HG02759 (cell line): ENCODE results near the gene NEK7.
"Not testable (repeated sequence)": the region's sequence is repeated elsewhere in the genome, so short reads cannot be mapped to it uniquely, and the experiment has no call there.

Experiments
- ATAC-seq: cut with Tn5 transposase; IDR thresholded peaks from one replicate; pipeline ENCODE4 v1.9.1; 2021; ENCODE audit warnings: mild to moderate bottlenecking, moderate library complexity; ENCODE audit not compliant: unreplicated experiment

The NEK7 gene

DNA sequence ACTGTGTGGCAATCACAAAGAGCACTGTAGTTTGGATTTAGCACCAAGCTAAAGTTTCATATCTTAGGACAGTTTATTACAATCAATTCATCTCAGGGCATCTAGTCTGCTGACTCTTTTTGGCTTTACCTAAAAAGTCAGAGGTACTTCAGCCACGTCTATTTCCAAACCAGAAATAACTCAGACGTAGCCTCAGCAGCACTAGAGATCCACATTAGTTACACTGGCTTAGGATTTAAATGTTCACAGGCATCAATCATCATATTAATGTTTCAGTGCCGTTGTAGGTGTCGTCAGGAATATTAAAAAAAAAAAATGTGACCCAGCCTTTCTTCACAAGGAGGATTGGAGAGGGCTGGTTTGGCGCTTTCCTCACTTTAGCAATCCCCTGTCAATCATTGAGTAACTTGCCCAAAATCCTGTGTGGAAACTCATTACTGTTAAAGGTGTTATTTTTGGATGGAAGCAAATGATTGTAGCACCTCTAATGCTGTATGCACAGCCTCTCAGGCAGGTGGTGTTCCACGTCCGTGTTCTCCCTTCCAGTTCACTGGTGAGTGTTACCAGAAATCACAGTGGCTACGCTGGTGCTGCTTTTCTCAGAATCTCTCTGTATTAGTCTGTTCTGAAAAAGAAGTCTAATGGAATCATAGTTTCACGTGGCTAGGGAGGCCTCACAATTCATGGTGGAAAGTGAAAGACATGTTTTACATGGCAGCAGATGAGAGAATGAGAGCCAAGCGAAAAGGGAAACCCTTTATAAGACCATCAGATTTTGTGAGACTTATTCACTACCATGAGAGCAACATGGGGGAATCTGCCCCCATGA lies 45.4 kb downstream of the NEK7 start:
- peak; percentile 51 for ATAC-seq

DNA sequence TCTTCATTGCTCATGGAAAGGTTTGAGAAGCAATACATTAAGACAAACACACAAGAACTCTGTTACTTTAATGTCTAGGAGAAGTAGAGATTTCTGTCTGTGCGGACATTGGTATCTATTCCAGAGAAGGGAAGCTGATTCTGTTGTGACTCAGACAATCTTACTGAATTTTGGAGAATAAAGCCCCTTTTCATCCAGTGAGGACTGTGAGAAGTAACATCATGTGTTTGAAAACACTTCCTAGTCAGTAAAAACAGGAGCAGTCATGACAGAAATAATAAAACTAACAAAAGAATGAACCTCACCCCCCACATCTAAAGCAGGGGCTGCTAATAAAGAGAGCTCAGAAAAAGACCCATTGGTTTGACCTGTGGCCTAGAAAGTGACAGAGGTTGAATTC lies 46.6 kb downstream of the NEK7 start:
- no peak for ATAC-seq

DNA sequence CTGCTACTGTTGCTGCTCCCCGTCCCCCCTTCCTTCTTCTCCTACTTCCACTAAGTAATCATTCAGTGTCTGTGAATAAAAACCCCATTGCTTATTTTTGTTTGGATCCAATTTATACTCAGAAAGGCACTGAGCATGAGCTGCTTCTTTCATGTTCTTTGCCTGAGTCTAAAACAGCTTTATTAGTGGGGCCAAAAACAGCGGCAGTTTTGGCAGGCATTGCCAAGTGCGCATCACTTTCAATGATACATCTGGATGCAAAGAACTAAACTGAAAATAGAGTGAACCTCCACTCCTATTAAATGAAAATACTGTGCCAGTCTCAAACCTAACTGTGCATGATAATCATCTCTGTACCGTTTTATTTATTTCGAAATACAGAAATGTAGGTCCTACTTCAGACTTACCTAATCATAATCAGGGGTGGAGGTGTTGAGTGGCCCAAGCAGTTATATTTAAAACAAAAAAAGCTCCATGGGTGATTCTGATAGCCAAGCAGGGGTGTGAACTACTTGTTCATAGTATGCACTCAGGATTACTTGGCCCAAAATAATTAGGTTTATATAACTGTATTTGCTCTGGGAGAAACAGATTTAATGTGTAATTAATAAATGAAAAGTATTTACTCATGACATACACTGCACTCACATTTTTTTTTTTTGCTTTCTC lies 48.4 kb downstream of the NEK7 start:
- ATAC-seq: no peak

DNA sequence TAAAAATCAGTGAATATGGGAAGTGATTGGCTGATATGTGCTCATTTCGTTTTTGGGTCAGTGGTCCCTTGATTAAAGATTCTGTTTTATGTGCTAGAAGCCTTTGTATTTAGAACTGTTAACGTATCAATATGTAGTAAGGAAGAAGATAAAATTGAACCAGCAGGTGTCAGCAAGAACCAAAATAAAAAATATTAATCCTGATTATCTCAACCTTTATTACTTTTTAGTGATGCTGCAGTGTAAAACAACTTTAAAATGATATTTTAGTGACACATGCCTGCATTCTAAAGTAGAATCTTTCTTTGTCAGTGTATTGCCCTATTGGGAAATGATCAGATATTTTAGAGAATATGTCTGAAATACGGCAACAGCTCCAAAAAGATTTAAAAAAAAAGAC lies 49.5 kb downstream of the NEK7 start:
- no peak for ATAC-seq

DNA sequence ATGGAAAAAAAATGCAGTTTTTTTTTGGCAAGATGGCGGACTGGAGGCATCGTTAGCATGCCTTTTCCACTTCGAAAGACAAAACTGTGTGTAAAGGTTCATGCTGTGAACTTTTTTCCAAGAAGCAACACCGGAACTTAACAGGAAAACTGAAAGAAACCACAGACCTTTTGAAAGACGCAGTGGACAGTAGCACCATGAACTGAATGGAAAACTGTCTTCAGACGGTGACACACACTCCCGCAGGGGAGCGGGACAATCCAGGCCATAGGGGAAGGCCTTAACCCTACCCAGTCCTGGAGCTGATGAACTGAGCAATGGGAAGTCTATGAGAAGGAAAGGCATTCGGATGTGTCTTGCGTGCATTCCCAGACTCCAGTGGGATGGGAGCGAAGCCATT lies 54.9 kb downstream of the NEK7 start:
- ATAC-seq: no peak

DNA sequence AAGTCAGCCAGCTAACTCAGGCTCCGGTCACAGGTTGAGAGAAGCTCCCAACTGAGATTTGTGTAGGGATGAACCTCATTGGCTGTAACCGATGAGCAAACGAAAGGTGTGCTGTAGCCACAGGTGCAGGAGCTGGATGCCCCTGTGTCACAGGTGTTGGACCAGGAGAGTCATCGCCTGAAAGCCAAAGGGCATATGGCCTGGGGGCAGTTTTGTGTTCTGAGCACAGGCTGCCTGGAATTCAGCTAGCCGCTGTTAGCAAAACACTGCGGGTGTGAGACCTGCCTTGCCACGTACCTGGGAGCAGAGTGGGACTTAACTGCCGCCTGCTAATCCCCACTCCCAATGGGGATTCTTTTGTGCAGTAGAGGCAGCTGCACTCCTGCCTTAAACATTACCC lies 55.3 kb downstream of the NEK7 start:
- no peak for ATAC-seq

DNA sequence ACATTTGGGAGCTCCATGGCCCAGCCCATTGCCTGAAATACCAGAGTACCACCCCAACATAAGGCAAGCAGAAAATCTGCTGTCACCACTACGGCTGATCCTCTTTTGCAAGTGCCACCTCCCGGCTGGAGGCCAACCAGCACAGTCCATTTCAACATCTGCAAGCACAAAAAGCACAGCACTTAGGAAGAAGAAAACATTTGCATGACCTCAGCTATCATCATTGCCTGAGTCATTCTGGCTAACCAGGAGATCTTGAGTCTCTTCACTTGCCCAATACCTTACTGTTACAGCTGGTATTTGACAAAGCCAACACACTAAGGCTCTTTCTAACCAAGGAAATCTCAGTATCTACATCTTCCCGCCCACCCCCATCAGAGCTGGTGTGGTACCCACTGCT lies 55.9 kb downstream of the NEK7 start:
- ATAC-seq: no peak

DNA sequence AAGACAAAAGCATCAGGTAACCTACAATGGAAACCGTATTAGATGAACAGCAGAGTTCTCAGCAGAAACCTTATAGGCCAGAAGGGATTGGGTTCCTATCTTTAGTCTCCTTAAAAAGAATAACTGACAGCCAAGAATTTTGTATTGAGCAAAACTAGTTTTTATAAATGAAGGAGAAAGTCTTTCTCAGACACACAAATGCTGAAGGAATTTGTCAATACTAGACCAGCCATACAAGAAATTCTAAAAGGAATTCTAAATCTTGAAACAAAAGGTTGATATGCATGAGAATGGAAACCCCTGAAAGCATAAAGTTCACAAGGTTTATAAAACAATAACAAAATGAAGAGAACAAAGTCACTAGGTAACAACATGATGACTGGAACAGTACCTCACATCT lies 58.1 kb downstream of the NEK7 start:
- ATAC-seq: no peak

DNA sequence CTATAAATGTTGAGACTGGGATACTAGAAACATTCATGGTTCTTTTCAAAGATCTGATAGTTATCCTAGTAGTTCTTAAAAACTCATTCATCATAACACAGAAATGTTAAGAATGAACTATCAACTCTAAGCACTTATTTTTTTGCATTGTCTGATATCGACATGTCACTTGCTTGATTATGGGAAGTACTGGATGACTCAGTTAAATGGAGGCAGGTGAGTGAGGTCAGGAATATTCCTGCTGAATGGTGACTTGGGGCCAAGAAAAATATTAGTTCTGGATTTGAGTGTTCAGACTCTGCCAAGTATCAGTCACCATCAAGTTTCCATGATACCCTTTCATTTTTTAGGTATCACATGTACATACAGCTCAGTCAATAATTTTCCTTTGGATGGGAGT lies 63.6 kb downstream of the NEK7 start:
- ATAC-seq: no peak

DNA sequence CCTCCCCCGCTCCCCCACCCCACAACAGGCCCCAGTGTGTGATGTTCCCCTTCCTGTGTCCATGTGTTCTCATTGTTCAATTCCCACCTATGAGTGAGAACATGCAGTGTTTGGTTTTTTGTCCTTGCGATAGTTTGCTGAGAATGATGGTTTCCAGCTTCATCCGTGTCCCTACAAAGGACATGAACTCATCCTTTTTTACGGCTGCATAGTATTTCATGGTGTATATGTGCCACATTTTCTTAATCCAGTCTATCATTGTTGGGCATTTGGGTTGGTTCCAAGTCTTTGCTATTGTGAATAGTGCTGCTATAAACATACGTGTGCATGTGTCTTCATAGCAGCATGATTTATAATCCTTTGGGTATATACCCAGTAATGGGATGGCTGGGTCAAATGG lies 70.2 kb downstream of the NEK7 start:
- ATAC-seq: not testable (repeated sequence)

DNA sequence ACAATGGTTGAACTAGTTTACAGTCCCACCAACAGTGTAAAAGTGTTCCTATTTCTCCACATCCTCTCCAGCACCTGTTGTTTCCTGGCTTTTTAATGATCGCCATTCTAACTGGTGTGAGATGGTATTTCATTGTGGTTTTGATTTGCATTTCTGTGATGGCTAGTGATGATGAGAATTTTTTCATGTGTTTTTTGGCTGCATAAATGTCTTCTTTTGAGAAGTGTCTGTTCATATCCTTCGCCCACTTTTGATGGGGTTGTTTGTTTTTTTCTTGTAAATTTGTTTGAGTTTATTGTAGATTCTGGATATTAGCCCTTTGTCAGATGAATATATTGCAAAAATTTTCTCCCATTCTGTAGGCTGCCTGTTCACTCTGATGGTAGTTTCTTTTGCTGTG lies 70.7 kb downstream of the NEK7 start:
- not testable (repeated sequence) for ATAC-seq

DNA sequence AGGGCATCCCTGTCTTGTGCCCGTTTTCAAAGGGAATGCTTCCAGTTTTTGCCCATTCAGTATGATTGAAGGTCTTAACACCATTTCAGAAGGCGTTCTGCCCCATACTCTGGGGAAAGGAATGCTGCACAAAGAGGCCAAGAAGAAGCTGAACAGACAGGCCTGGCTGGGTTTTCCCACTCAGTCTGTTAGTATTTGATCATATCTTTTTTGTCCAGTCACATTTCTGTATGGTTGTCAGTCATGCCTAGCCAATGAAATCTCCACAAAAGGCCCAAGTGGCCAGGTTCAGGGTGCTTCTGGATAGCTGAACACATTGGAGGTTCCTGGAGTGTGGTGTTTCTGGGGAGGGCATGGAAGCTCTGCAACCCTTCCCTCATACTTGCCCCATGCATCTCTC lies 72.1 kb downstream of the NEK7 start:
- ATAC-seq: no peak

DNA sequence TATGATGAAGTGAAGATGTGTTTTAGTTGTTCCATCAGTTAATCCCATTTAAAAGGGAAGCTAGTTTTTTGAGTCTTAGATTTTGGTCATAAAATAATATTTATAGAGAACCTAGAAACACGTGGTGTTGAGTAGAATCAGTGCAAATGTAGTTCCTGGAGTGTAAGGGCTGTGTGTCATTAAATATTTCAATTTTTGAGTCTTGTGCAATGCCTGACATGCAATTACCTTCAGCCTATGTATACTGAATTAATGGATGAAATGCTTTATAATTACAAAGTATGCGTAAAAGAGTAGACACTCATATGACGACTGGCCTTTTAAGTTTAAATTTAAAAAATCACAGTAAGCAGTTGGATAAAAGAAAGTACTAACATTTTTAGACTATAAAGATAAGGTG lies 75.0 kb downstream of the NEK7 start:
- no peak for ATAC-seq

DNA sequence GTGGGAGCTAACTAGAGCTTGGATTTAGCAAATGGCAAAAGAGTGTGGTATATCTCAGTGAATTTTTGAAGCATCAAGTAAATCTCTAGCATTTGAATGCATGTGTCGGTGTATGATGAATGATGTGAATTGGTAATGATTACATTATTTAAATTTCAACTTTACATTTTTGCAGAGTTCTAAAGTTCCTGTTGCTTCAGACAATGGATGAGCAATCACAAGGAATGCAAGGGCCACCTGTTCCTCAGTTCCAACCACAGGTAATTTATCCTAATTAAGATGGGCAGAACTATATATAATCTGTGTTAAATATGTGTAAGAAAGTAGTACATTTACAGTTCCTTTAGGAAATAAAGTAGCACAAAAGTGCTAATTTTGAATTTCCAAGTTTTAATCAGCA lies 75.6 kb downstream of the NEK7 start:
- no peak for ATAC-seq

DNA sequence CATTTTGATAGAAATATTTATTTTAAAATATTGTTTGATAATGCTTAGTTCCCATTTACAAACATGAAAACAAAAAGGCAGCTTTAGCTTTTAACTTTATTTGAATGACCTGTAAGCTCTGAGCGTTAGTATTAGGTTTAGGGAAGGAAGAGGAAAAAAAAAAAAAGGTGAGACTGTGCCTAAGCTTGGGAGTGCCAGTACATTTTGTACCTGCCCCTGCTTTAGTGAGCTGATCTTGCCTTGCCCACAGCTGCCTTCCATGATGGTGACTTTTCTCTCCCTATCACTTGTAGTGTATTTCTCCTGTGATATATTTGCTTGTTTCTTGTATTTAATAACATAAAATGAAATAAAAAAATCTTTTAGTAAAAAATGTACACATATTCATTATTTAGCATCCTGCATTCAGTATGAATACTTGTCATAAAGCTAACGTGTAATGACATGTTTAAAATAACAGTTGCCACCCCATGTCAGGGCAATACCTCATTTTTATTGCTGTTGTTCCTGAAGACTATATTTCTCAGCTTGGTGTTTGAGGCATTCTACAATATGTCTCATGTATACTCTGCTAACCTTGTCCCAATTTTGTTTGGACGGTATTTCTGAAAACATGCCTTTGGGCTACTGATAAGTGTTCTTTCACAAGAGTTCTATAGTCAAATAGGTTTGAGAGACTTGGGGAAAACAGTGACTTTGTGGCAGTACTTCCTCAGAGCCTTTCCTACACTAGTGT lies 76.3 kb downstream of the NEK7 start:
- ATAC-seq: no peak

DNA sequence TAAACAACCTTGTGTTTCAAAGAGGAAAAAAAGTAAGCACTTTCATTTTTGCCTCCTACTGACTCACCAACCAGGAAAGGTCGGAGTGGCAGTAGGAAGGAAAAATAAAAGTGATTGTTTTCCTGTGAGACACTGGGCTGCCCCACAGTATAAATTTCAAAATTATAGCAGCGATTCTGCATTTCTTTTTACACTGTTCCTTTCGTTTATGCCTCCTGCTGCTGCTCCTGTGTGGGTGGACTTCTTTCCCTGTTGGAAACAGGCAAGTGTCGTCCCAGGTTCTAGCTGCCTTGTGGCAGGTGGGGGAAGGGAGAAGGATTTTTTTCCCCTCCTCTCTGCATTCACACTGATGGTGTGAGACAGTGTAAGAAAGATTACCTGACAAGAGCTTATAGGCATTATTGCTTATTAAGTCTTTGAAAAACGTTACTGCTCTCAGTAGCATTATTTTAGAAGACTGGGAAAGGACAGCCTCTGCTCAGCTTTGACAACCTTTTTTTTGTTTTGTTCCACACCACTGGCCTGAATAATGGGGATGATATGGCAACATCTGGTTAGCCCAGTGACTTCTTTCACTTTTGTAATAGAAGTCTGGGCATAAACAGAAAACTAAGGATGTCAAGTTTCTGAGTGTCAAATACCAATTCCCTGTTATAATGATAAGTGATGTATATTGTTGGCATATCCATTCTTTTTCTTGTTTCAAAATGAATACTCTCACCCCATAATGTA lies 77.9 kb downstream of the NEK7 start:
- ATAC-seq: no peak

DNA sequence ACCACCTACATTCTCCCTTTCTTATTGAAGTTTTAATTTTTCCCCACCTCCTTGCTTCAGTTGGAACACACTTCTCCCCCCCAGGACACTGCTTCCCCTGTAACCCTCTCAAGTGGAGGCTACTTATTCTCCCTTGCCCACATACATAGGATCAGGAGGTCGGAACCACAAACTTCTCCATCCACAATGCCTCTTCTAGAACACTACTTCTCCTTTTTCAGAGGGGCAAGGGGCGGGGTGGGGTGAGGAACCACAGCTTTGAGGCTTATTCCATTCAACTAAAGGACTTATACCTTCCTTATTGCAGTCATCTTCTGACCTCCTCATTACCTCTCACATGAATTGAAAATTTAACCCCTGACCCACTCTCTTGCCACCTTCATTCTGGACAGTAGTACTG lies 81.3 kb downstream of the NEK7 start:
- ATAC-seq: no peak

DNA sequence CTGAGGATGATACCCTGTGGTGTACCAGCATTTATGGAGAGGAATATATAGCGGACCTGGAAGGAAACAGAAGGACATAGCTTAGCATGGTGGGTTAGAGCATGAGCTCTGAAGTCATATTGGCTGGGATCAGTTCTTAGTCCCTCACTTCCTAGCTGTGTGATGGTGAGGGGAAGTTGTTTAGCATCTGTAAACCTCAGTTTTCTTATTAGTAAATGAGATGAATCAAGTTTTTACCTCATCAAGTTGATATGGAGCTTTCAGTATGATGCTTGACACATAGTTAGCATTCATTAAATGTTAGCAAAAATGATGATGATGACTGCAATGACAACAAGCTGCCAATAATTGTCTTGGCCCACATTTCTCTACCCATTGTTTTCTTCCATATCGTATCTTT lies 84.8 kb downstream of the NEK7 start:
- no peak for ATAC-seq

DNA sequence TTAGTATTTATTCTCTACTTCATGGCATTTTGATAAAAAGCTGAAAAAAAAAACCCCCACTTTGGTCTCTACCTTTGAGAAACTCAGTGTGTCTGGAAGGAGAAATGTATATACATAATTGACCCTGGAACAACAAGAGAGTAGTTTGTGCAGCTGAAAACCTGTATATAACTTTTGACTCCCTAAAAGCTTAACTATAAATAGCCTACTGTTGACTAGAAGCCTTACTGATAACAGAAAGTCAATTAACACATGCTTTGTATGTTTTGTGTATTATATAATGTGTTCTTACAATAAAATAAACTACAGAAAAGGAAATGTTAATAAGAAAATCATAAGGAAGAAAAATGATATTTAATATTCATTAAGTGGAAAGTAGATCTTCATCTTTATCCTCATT lies 88.0 kb downstream of the NEK7 start:
- no peak for ATAC-seq

DNA sequence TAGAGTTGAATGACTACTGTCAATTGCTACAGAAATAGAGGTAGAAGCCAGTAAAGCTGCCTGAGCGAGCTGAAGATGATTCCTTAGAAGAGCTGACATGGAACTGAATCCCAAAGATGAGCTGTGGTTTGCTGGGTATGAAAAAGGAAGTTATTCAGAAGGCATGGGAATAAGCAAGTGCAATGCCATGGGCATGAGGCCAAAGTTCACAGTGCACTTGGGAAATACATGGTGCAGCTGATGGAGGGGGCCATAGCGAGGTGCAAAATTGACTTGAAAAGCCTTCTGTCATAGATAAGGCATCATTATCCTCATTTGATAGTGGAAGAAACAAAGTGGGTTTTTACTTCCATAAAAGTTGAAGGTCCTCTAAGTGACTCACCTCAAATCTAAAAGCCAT lies 88.6 kb downstream of the NEK7 start:
- ATAC-seq: no peak

DNA sequence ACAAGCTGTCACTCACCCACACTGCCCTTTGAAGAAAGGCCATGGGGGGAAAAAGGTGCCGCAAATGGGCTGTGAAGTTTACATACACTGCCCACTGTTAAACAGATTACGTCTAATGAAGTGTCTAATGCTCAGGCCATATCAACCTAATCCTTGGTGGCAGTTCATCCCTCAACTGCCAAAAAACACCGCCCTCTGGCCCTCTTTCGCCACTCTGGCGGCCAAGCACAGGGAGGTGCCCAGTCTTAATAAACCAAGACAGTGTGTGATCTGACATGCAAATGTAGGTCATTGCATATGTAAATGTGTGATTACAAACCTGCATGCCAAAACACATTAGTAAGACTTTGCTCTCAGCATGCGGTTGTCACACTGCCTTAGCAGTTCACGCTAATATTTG lies 89.5 kb downstream of the NEK7 start:
- ATAC-seq: no peak
